ENCODE data around the gene GFY. TPM values are rescaled to one million over a fixed set of nuclear protein-coding genes. Genes with fewer than 3 reads are reported as not detected.

The GFY gene
- total and polyA plus RNA-seq, 9 of the 15 experiments (the other 6 are each of a cell fraction or from before 2014, with no cell fraction given) = 0.06 to 0.40 (median 0.19) TPM; not detected in 3

- 0 out of 4 replicates have a peak, but pooled peaks of 1 of the 2 experiments have one; percentile 15 for TF ChIP-seq MNT (conservative IDR thresholded peaks at IDR 0.05)
- TF ChIP-seq ZNF146 (CRISPR knock-in tag; IDR thresholded peaks at IDR 0.05; ENCODE audit: unreplicated experiment) = no peak
- no peak for TF ChIP-seq CHD7 (IDR thresholded peaks at IDR 0.05; ENCODE audit: low read depth, low read length)
- no peak for TF ChIP-seq MCM5 (IDR thresholded peaks at IDR 0.05; ENCODE audit: low read depth)
- no peak for TF ChIP-seq PYGO2 (tag; IDR thresholded peaks at IDR 0.05)
- no peak for TF ChIP-seq KDM2B (CRISPR knock-in tag; IDR thresholded peaks at IDR 0.05)
- TF ChIP-seq E2F3 (CRISPR knock-in tag; IDR thresholded peaks at IDR 0.05) = peak; percentile 91
- no peak for TF ChIP-seq ZNF263 (CRISPR knock-in tag; IDR thresholded peaks at IDR 0.05; ENCODE audit: borderline replicate concordance)
- no peak for TF ChIP-seq ZNF175 (CRISPR knock-in tag; IDR thresholded peaks at IDR 0.05; ENCODE audit: low read depth)
- TF ChIP-seq ZBTB33 (CRISPR knock-in tag; IDR thresholded peaks at IDR 0.05) = peak; percentile 98
- no peak for TF ChIP-seq LARP7 (IDR thresholded peaks at IDR 0.05)
- TF ChIP-seq ZNF512 (tag; IDR thresholded peaks at IDR 0.05) = no peak
These were observed 37.2 kb upstream of the GFY start, which contains the start of gene KASH5 (continued) for GRCh38 chr19:49387936-49388372.
